Fibroblast of skin of left quadriceps (primary cell): ENCODE results near the gene ADAMTS20.
A peak's percentile ranks its signal among the peaks of the same experiment; 100 is the strongest.
"Not testable (repeated sequence)": the region's sequence is repeated elsewhere in the genome, so short reads cannot be mapped to it uniquely, and the experiment has no call there.

Experiments used
- DNase-seq, 2 experiments: peaks; one replicate each; pipeline ENCODE4 v3.0.0-alpha.2; 2013; ENCODE audit warnings: low read depth in 2 of 2

Gene ADAMTS20, protein sequence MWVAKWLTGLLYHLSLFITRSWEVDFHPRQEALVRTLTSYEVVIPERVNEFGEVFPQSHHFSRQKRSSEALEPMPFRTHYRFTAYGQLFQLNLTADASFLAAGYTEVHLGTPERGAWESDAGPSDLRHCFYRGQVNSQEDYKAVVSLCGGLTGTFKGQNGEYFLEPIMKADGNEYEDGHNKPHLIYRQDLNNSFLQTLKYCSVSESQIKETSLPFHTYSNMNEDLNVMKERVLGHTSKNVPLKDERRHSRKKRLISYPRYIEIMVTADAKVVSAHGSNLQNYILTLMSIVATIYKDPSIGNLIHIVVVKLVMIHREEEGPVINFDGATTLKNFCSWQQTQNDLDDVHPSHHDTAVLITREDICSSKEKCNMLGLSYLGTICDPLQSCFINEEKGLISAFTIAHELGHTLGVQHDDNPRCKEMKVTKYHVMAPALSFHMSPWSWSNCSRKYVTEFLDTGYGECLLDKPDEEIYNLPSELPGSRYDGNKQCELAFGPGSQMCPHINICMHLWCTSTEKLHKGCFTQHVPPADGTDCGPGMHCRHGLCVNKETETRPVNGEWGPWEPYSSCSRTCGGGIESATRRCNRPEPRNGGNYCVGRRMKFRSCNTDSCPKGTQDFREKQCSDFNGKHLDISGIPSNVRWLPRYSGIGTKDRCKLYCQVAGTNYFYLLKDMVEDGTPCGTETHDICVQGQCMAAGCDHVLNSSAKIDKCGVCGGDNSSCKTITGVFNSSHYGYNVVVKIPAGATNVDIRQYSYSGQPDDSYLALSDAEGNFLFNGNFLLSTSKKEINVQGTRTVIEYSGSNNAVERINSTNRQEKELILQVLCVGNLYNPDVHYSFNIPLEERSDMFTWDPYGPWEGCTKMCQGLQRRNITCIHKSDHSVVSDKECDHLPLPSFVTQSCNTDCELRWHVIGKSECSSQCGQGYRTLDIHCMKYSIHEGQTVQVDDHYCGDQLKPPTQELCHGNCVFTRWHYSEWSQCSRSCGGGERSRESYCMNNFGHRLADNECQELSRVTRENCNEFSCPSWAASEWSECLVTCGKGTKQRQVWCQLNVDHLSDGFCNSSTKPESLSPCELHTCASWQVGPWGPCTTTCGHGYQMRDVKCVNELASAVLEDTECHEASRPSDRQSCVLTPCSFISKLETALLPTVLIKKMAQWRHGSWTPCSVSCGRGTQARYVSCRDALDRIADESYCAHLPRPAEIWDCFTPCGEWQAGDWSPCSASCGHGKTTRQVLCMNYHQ (N-terminal part only)

GRCh38 chr12:43551971-43552559 is at the start of gene ADAMTS20:
TSS of gene ADAMTS20 (minus strand) at chr12:43552203. CDS start at chr12:43551921, 282 bp downstream.
- DNase-seq = no peak

GRCh38 chr12:43599708-43600107 is 47.7 kb upstream of the ADAMTS20 start:
- no peak for DNase-seq

DNA sequence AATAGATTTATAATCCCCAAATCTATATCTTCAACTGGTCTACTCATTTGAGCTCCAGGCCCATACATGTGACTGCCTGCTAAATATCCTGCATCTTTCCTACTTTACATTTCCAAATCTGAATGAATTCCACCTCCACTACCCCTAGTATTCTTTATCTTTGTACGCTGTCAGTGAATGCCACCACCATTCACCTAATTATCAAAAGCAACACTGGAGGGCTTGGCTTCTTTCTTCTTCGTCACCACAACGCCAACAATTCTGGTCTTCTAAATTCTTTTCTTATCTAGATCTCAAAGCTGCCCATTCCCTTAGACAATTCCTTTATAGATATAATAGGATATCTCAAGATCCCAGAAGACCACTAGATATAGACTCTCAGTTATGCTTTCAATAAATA is 47.1 kb upstream of the ADAMTS20 start:
- DNase-seq = no peak

- DNase-seq = no peak
Measured at GRCh38 chr12:43590307-43590706, 38.3 kb upstream of the ADAMTS20 start.

GRCh38 chr12:43586646-43587245 is 34.7 kb upstream of the ADAMTS20 start:
- no peak for DNase-seq

DNA sequence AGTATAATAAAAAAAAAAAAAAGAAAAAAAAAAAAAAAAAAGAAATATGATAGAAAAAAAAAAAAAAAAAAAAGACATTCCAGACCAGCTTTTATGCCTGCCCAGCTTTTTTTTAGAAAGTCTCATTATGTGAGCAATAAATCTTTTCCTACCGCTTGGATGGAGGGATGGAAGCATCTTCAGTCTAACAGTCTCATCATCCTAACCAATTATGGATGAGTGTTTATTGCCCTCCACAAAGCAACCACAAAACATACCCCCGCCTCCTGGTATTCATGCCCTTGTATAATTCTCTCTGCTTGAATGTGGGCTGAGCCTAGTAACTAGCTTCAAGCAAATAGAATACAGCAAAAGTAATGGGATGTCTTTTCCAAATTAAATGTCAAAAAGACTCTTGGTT is 33.7 kb upstream of the ADAMTS20 start:
- no peak for DNase-seq

GRCh38 chr12:43580601-43581000 is 28.6 kb upstream of the ADAMTS20 start:
- DNase-seq = no peak

- peak in 1 of 2 experiments; percentile 3 for DNase-seq
Measured at GRCh38 chr12:43579206-43579605, 27.2 kb upstream of the ADAMTS20 start.

DNA sequence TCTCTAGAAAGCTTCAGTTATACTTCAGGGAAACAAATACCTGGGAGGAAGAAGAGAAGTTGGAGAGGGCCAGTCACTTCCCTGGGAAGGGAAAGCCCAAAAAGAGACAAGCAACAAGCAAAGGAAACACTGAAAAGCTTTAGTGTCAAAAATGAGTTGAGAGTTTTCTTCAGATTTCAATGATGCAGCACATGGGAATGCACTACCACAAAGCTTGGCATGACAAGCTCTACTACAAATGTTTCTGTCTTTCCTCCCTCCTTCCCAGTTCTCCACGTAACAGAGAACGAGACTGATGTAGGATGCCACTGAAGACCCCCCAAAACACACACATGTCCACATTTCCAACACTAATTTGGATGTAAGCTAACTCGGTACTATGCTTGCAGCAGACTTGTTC is 26.8 kb upstream of the ADAMTS20 start:
- DNase-seq = peak; percentile 18 to 19

- DNase-seq = no peak
Measured at GRCh38 chr12:43577381-43577780, 25.4 kb upstream of the ADAMTS20 start.

DNA sequence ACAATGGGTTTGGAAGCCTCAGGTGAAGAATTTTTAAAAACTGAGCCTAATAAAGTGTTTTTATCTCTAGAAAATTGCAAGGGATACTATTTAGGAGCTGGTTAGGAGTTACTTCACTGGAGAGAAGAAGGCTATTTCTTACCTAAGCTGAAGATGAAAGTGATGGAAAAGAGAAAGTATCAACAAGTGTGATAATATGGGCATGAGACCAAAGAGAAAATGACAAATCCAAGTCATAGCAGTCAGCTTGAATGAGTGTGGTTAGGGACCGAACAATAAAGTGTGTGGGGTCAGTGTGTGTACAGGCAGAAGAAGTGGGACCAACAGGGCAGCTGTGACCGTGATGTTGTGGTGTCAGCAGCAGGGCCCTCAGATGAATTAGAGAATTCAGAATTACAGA is 24.2 kb upstream of the ADAMTS20 start:
- no peak for DNase-seq

DNA sequence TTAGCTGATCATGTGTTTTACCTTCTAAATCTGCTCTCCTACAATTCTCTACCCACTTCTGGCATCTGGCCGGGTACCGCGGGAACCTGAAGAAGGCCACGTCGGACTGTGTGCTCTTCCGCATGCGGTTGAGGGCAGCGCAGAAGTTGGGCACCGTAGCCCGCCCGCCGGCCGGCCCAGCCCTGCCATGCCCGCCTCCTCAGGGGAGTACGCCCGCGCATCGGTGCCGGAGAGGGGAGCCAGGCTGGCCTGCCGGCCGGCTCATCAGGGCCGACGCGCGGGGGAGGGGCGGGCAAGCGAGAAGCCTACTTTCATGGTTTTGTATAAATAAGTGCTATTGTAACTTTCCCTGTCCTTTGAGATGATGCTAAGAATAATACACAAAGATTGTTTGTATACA is 19.9 kb upstream of the ADAMTS20 start:
- no peak for DNase-seq

DNA sequence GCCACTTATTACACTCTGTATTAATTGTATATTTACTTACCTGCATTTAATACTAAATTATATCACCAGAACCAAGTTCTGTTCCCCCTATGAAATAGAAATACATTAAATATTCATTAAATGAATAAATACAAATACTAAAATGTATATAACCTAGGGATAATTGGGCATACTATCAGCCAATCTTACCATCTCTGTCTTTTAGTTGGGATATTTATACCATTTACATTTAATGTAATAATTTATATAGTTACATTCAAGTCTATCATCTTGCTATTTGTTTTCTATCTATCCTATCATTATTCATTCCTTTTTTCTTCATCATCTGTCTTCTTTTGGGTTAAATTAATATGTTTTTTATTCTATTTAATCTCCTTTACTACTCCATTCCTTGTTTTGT is 4.1 kb upstream of the ADAMTS20 start:
- no peak for DNase-seq

- no peak for DNase-seq
Measured at GRCh38 chr12:43551279-43551970, 578 bp downstream of the ADAMTS20 start.

GRCh38 chr12:43550831-43551271 is 1.2 kb downstream of the ADAMTS20 start:
- DNase-seq = no peak

GRCh38 chr12:43544703-43545102 is 7.3 kb downstream of the ADAMTS20 start:
- DNase-seq = no peak

DNA sequence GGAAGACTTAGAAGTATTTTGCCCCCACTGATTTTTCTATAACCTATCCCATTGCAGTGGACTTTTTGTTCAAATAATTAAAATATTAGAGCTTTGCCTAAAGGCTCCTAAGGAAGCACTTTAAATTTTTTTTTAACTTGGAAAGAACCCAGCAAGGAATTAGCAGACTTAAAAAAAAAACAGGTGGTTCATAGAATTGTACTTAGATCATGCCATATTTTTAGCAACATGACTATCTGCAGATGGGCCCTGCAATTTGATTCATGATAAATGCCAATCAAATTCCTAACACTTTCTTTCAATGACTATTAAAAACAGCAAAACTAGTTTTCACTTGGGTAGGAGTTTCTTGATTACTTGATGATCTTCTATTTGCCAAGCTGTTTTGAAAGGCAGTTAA is 11.5 kb downstream of the ADAMTS20 start:
- no peak for DNase-seq

DNA sequence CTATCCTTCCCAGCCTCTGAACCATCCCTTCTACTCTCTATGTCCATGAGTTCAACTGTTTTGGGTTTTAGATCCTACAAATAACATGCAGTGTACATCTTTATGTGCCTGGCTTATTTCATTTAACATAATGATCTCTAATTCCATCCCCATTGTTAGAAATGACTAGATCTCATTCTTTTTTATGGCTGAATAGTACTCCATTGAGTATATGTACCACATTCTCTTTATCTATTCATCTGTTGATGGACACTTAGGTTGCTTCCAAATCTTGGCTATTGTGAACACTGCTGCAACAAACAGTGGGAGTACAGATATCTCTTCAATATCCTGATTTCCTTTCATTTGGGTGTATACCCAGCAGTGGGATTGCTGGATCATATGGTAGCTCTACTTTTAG is 14.3 kb downstream of the ADAMTS20 start:
- not testable (repeated sequence) for DNase-seq

- no peak for DNase-seq
Measured at GRCh38 chr12:43516045-43516444, 36.0 kb downstream of the ADAMTS20 start.

GRCh38 chr12:43501703-43502102 is 50.3 kb downstream of the ADAMTS20 start:
- peak; percentile 3 to 9 for DNase-seq
